CD4-positive, alpha-beta memory T cell (primary cell): ENCODE data around the gene ZBTB16. TPM values are rescaled to one million over a fixed set of nuclear protein-coding genes. Genes with fewer than 3 reads are reported as not detected.

Experiments
- CTCF ChIA-PET: fragments of 350-600 bp; sonication (Branson Sonifier 250); formaldehyde crosslinking; loops from one replicate; lab custom pipeline; 2021; ENCODE audit warnings: inconsistent platforms; ENCODE audit not compliant: partially characterized antibody; lab: Charles Lee
- POLR2A ChIA-PET: fragments of 350-600 bp; sonication (Branson Sonifier 250); formaldehyde crosslinking; loops from one replicate; lab custom pipeline; 2021; ENCODE audit not compliant: partially characterized antibody; lab: Charles Lee
- DNase-seq, 5 donors: peaks; one replicate each; pipeline versions ENCODE4 v3.0.0 to v3.0.0-alpha.2; 2020 to 2022; ENCODE audit warnings: mixed read lengths in 1 of 5
- H3K27ac ChIP-seq: one replicate; pipeline ENCODE4 v1.7.0; 2013; ENCODE audit warnings: low read depth, low read length
- H3K27me3 ChIP-seq: 2 replicates; pipeline ENCODE4 v1.7.0; 2013; ENCODE audit warnings: mild to moderate bottlenecking, low read length, moderate library complexity; ENCODE audit not compliant: insufficient read depth
- H3K36me3 ChIP-seq: 2 replicates; pipeline ENCODE4 v1.7.0; 2013; ENCODE audit warnings: mild to moderate bottlenecking, low read length, moderate library complexity; ENCODE audit not compliant: insufficient read depth
- H3K4me1 ChIP-seq: 2 replicates; pipeline ENCODE4 v1.7.0; 2013; ENCODE audit warnings: mild to moderate bottlenecking, low read length, moderate library complexity; ENCODE audit not compliant: insufficient read depth
- H3K4me3 ChIP-seq, 2 donors: one replicate each; pipeline ENCODE4 v1.7.0; 2013; ENCODE audit warnings: low read length in 2 of 2, mild to moderate bottlenecking in 1 of 2
- H3K9me3 ChIP-seq, 2 donors: one replicate each; pipeline ENCODE4 v1.7.0; 2013; ENCODE audit warnings: low read length in 2 of 2, control low read depth in 1 of 2; ENCODE audit not compliant: control insufficient read depth in 1 of 2
- H3K27ac Mint-ChIP-seq, 7 donors: one replicate each; pipeline ENCODE4 v1.8.0; 2020 to 2021; ENCODE audit warnings: mixed read lengths in 7 of 7, mild to moderate bottlenecking in 6 of 7, inconsistent platforms in 3 of 7, moderate library complexity in 3 of 7
- H3K27me3 Mint-ChIP-seq, 2 donors: one replicate each; pipeline ENCODE4 v1.8.0; 2020 to 2021; ENCODE audit warnings: mixed read lengths in 2 of 2
- H3K36me3 Mint-ChIP-seq, 2 donors: one replicate each; pipeline ENCODE4 v1.8.0; 2020 to 2021; ENCODE audit warnings: mixed read lengths in 2 of 2, inconsistent platforms in 1 of 2, mild to moderate bottlenecking in 1 of 2
- H3K4me1 Mint-ChIP-seq, 4 donors: one replicate each; pipeline ENCODE4 v1.8.0; 2020 to 2021; ENCODE audit warnings: mixed read lengths in 4 of 4, mild to moderate bottlenecking in 1 of 4
- H3K4me3 Mint-ChIP-seq, 8 donors: one replicate each; pipeline ENCODE4 v1.8.0; 2020 to 2021; ENCODE audit warnings: mixed read lengths in 8 of 8, mild to moderate bottlenecking in 7 of 8, moderate library complexity in 6 of 8, inconsistent platforms in 3 of 8
- H3K9me3 Mint-ChIP-seq, 8 donors: one replicate each; pipeline ENCODE4 v1.8.0; 2020 to 2021; ENCODE audit warnings: mixed read lengths in 8 of 8, mild to moderate bottlenecking in 5 of 8, inconsistent platforms in 3 of 8, moderate library complexity in 1 of 8
- intact Hi-C: fragments of 100-400 bp; cut with micrococcal nuclease; formaldehyde crosslinking; loops from one replicate; pipeline ENCODE4 v1.15.1; 2023
- polyA plus RNA-seq, 2 donors: library from polyadenylated mRNA; unstranded; fragments of 300-500 nt; fragmentation: Illumina TruSeq; gene quantifications; one replicate each; pipeline ENCODE4 v1.2.3, GENCODE V29; 2021
- total RNA-seq, 2 experiments: library from RNA; stranded (reverse); gene quantifications; one replicate each; pipeline ENCODE4 v1.2.3, GENCODE V29; 2021

Gene ZBTB16
- total RNA-seq: 1 to 10 TPM; 5.6 to 8.2 TPM
- 10 to 100 TPM in 1 of 2 donors, 1 to 10 TPM in 1; 9.0 to 28.4 TPM for polyA plus RNA-seq

- Histone ChIP-seq H3K9me3 (no peaks in the 10 kb centered on the region), H3K36me3 (no peaks in the 10 kb centered on the region), H3K27me3 (peaks cover 16% of the 10 kb centered on the region), H3K4me3 (peak within 1 kb of the TSS; percentile 52 to 57), H3K4me1 (peaks cover 17% of the 10 kb centered on the region), H3K27ac (peak within 1 kb of the TSS; percentile 43)
- intact Hi-C loops: loop anchor here (1.0 kb wide), 3 partner anchors 101 to 202 kb away; no protein-coding TSS in a partner anchor
- DNase-seq: peak; percentile 59 to 76 (median 67)
- peaks cover 1 to 8% of the 10 kb centered on the region in 2 donors for H3K27me3 Mint-ChIP-seq
- peaks cover 0 to 4% of the 10 kb centered on the region in 2 donors for H3K36me3 Mint-ChIP-seq
- no peaks in the 10 kb centered on the region for H3K9me3 Mint-ChIP-seq
- H3K4me3 Mint-ChIP-seq: peak within 1 kb of the TSS; percentile 87 to 97 (median 92)
- peak within 1 kb of the TSS; percentile 55 to 91 (median 85) for H3K27ac Mint-ChIP-seq
- H3K4me1 Mint-ChIP-seq: peaks cover 5 to 34% (median 16%) of the 10 kb centered on the region in 4 donors
- ChIA-PET CTCF (interaction anchor here (0.7 to 6.1 kb wide), 14 partner anchors 11 to 202 kb away, joined by 3 to 66 read pairs (median 5); no protein-coding TSS in a partner anchor), POLR2A (interaction anchor here (1.1 to 3.6 kb wide), 8 partner anchors 13 to 201 kb away, joined by 3 to 25 read pairs (median 9); no protein-coding TSS in a partner anchor)
Observed at GRCh38 chr11:114059278-114059983, at the start of gene ZBTB16. Gene ZBTB16 (plus strand): TSS chr11:114059711. CDS start chr11:114063301, 3,590 bp downstream.

- POLR2A ChIA-PET: no interaction called here
Observed at GRCh38 chr11:114010931-114011330, 48.6 kb upstream of the ZBTB16 start.

GRCh38 chr11:114011443-114011842 is 48.1 kb upstream of the ZBTB16 start:
- H3K27ac Mint-ChIP-seq: no peak overlapping the region
- no peaks in the 10 kb centered on the region for H3K36me3 Mint-ChIP-seq
- Histone ChIP-seq H3K9me3 (no peaks in the 10 kb centered on the region), H3K4me3 (no peak overlapping the region), H3K27me3 (no peaks in the 10 kb centered on the region), H3K27ac (no peak overlapping the region), H3K36me3 (no peaks in the 10 kb centered on the region), H3K4me1 (no peaks in the 10 kb centered on the region)
- H3K27me3 Mint-ChIP-seq: peaks cover 2 to 11% of the 10 kb centered on the region in 2 donors
- ChIA-PET POLR2A (no interaction called here), CTCF (interaction anchor here (0.8 kb wide), 1 partner anchor 17 kb away, joined by 3 read pairs; no protein-coding TSS in a partner anchor)
- peak overlapping the region in 1 of 8 donors; percentile 9 for H3K4me3 Mint-ChIP-seq
- intact Hi-C loops: no loop called here
- H3K4me1 Mint-ChIP-seq: peaks cover 0 to 3% (median 0%) of the 10 kb centered on the region in 4 donors
- no peak for DNase-seq
- H3K9me3 Mint-ChIP-seq: no peaks in the 10 kb centered on the region

More at GRCh38 chr11:114010931-114011330, 48.6 kb upstream of the ZBTB16 start:
- intact Hi-C loops: no loop called here
- no peaks in the 10 kb centered on the region for H3K27me3 ChIP-seq
- Mint-ChIP-seq H3K36me3 (no peaks in the 10 kb centered on the region), H3K9me3 (no peaks in the 10 kb centered on the region), H3K4me1 (peaks cover 0 to 3% (median 0%) of the 10 kb centered on the region in 4 donors), H3K27ac (no peak overlapping the region), H3K4me3 (no peak overlapping the region), H3K27me3 (peaks cover 2 to 11% of the 10 kb centered on the region in 2 donors)
- H3K9me3 ChIP-seq: no peaks in the 10 kb centered on the region
- H3K4me1 ChIP-seq: no peaks in the 10 kb centered on the region
- DNase-seq: no peak
- H3K36me3 ChIP-seq: no peaks in the 10 kb centered on the region
- H3K27ac ChIP-seq: no peak overlapping the region
- CTCF ChIA-PET: no interaction called here
- no peak overlapping the region for H3K4me3 ChIP-seq

- H3K27ac Mint-ChIP-seq: no peak overlapping the region
- Histone ChIP-seq H3K27ac (no peak overlapping the region), H3K4me1 (no peaks in the 10 kb centered on the region), H3K36me3 (no peaks in the 10 kb centered on the region), H3K9me3 (no peaks in the 10 kb centered on the region), H3K4me3 (no peak overlapping the region), H3K27me3 (no peaks in the 10 kb centered on the region)
- H3K27me3 Mint-ChIP-seq: peaks cover 2 to 7% of the 10 kb centered on the region in 2 donors
- H3K36me3 Mint-ChIP-seq: no peaks in the 10 kb centered on the region
- H3K4me3 Mint-ChIP-seq: no peak overlapping the region
- POLR2A ChIA-PET: no interaction called here
- H3K4me1 Mint-ChIP-seq: peaks cover 0 to 3% (median 0%) of the 10 kb centered on the region in 4 donors
- intact Hi-C loops: no loop called here
- no peaks in the 10 kb centered on the region for H3K9me3 Mint-ChIP-seq
- DNase-seq: no peak
- CTCF ChIA-PET: interaction anchor here (1.0 to 2.6 kb wide), 5 partner anchors 8 to 248 kb away, joined by 3 to 12 read pairs (median 3); no protein-coding TSS in a partner anchor
Observed at GRCh38 chr11:114015117-114015516, 44.4 kb upstream of the ZBTB16 start.

- POLR2A ChIA-PET: no interaction called here
Observed at GRCh38 chr11:114016986-114017385, 42.5 kb upstream of the ZBTB16 start.

GRCh38 chr11:114017723-114018122 is 41.8 kb upstream of the ZBTB16 start:
- no peak for DNase-seq
- H3K27ac ChIP-seq: no peak overlapping the region
- Mint-ChIP-seq H3K4me3 (no peak overlapping the region), H3K4me1 (no peaks in the 10 kb centered on the region), H3K9me3 (no peaks in the 10 kb centered on the region), H3K36me3 (no peaks in the 10 kb centered on the region), H3K27ac (peak overlapping the region in 1 of 7 donors; percentile 29), H3K27me3 (peaks cover under 1 to 2% of the 10 kb centered on the region in 2 donors)
- CTCF ChIA-PET: interaction anchor here (1.5 to 2.6 kb wide), 2 partner anchors 16 to 243 kb away, joined by 3 to 12 read pairs; no protein-coding TSS in a partner anchor
- intact Hi-C loops: no loop called here
- H3K9me3 ChIP-seq: no peaks in the 10 kb centered on the region
- no peaks in the 10 kb centered on the region for H3K27me3 ChIP-seq
- no peak overlapping the region for H3K4me3 ChIP-seq
- POLR2A ChIA-PET: no interaction called here
- no peaks in the 10 kb centered on the region for H3K4me1 ChIP-seq
- no peaks in the 10 kb centered on the region for H3K36me3 ChIP-seq

More at GRCh38 chr11:114016986-114017385, 42.5 kb upstream of the ZBTB16 start:
- no peak overlapping the region for H3K4me3 Mint-ChIP-seq
- H3K36me3 Mint-ChIP-seq: no peaks in the 10 kb centered on the region
- H3K4me1 Mint-ChIP-seq: no peaks in the 10 kb centered on the region
- Histone ChIP-seq H3K27me3 (no peaks in the 10 kb centered on the region), H3K9me3 (no peaks in the 10 kb centered on the region), H3K36me3 (no peaks in the 10 kb centered on the region), H3K27ac (no peak overlapping the region), H3K4me3 (no peak overlapping the region), H3K4me1 (no peaks in the 10 kb centered on the region)
- peaks cover 2 to 4% of the 10 kb centered on the region in 2 donors for H3K27me3 Mint-ChIP-seq
- no peaks in the 10 kb centered on the region for H3K9me3 Mint-ChIP-seq
- intact Hi-C loops: no loop called here
- CTCF ChIA-PET: interaction anchor here (1.2 to 2.6 kb wide), 4 partner anchors 9 to 244 kb away, joined by 3 to 12 read pairs (median 3); no protein-coding TSS in a partner anchor
- peak overlapping the region in 1 of 7 donors; percentile 38 for H3K27ac Mint-ChIP-seq
- no peak for DNase-seq

- Histone ChIP-seq H3K4me3 (no peak overlapping the region), H3K27me3 (no peaks in the 10 kb centered on the region), H3K9me3 (no peaks in the 10 kb centered on the region), H3K36me3 (no peaks in the 10 kb centered on the region), H3K4me1 (no peaks in the 10 kb centered on the region), H3K27ac (no peak overlapping the region)
- H3K27ac Mint-ChIP-seq: no peak overlapping the region
- no peaks in the 10 kb centered on the region for H3K27me3 Mint-ChIP-seq
- intact Hi-C loops: no loop called here
- H3K36me3 Mint-ChIP-seq: no peaks in the 10 kb centered on the region
- H3K9me3 Mint-ChIP-seq: no peaks in the 10 kb centered on the region
- CTCF ChIA-PET: interaction anchor here (2.0 kb wide), 1 partner anchor 242 kb away, joined by 5 read pairs; no protein-coding TSS in a partner anchor
- H3K4me3 Mint-ChIP-seq: no peak overlapping the region
- no peak for DNase-seq
- POLR2A ChIA-PET: no interaction called here
- H3K4me1 Mint-ChIP-seq: no peaks in the 10 kb centered on the region
Observed at GRCh38 chr11:114019046-114019445, 40.5 kb upstream of the ZBTB16 start.
